ENCODE measurements around the gene ATXN1. TPM values are rescaled to one million over a fixed set of nuclear protein-coding genes. Genes with fewer than 3 reads are reported as not detected.

ATXN1 gene
- total and polyA plus RNA-seq, 2 of the 13 experiments (the other 11 are each of a cell fraction or from before 2014, with no cell fraction given): 20.7 to 39.5 TPM

DNA sequence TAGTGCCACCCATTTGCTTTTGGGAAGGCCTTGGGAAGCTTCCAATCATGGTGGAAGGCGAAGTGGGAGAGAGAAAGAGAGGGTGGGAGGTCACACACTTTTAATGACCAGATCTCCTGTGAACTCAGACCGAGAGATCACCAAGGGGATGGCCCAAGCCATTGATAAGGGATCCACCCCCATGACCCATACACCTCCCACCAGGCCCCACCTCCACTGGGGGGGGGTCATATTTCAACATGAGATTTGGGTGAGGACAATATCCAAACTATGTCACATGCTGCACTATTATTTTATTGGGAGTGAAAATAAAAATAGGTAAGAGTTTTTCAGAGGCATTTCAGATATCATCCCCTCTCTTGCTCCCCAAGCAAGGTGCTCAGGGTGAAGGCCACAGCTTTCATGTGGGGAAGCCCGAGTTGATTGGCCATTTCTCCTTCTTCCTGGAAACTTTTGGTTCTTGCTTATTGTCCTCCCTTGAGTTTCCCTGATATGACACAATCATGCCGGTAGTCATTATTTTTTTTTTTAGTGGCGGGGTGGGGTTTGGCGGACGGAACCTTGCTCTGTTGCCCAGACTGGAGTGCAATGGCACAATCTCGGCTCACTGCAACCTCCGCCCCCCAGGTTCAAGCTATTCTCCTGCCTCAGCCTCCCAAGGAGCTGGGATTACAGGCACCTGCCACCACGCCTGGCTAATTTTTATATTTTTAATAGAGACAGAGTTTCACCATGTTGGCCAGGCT lies 507.7 kb downstream of the ATXN1 start (continued):
- TF ChIP-seq, protein P1, sequence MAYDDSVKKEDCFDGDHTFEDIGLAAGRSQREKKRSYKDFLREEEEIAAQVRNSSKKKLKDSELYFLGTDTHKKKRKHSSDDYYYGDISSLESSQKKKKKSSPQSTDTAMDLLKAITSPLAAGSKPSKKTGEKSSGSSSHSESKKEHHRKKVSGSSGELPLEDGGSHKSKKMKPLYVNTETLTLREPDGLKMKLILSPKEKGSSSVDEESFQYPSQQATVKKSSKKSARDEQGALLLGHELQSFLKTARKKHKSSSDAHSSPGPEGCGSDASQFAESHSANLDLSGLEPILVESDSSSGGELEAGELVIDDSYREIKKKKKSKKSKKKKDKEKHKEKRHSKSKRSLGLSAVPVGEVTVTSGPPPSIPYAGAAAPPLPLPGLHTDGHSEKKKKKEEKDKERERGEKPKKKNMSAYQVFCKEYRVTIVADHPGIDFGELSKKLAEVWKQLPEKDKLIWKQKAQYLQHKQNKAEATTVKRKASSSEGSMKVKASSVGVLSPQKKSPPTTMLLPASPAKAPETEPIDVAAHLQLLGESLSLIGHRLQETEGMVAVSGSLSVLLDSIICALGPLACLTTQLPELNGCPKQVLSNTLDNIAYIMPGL (CRISPR knock-in tag; IDR thresholded peaks at IDR 0.05; ENCODE audit: borderline replicate concordance in 1 of 2, low read depth in 1 of 2): no peak
- TF ChIP-seq, protein P2, sequence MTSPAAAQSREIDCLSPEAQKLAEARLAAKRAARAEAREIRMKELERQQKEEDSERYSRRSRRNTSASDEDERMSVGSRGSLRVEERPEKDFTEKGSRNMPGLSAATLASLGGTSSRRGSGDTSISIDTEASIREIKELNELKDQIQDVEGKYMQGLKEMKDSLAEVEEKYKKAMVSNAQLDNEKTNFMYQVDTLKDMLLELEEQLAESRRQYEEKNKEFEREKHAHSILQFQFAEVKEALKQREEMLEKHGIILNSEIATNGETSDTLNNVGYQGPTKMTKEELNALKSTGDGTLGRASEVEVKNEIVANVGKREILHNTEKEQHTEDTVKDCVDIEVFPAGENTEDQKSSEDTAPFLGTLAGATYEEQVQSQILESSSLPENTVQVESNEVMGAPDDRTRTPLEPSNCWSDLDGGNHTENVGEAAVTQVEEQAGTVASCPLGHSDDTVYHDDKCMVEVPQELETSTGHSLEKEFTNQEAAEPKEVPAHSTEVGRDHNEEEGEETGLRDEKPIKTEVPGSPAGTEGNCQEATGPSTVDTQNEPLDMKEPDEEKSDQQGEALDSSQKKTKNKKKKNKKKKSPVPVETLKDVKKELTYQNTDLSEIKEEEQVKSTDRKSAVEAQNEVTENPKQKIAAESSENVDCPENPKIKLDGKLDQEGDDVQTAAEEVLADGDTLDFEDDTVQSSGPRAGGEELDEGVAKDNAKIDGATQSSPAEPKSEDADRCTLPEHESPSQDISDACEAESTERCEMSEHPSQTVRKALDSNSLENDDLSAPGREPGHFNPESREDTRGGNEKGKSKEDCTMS (CRISPR knock-in tag; conservative IDR thresholded peaks at IDR 0.05): no peak

DNA sequence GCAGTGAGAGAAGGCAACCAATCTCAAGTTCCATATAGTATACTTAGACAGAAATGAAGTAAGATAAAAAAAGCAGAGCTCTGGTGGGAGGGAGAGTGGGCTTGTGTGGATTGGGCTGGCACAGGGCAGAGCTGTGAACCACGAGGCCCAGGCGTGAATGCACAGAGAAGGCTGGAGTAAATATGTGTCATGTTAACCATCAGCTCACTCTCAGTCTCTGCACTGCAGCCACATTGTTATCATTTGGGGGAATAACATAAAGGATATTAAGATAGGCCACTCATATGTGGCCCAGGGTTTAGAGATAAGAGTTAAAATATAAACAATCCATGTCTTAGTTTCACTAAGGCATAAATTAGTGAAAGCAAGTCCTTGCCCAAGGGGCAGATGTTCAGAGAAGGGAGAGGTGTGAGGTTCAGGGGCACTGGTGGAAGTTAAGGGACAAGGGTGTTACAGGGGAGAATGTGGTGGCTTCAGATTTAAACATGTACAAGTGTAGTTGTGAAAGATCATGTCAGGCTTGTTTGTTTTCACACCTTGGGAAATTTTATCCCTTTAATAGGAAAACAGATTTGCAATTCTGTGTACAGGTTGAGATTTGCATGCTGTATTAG lies 508.5 kb downstream of the ATXN1 start:
- CTCF ChIA-PET (ENCODE audit: low intra/inter-chr PET ratio, low total read pairs): no interaction called here
- in situ Hi-C loops (cut with HindIII; ENCODE audit: extremely low pct_ligation_motif_present, low pct_unique_long_range_greater_than_20kb): no loop called here
- no peak overlapping the region for H3K27ac ChIP-seq (ENCODE audit: extremely low read length, insufficient read depth, low read length)
- no peak for FAIRE-seq
- no peaks in the 10 kb centered on the region for H3K36me3 ChIP-seq (replicated peaks in 1 of 2; ENCODE audit: control insufficient read depth in 1 of 2, insufficient read depth in 2 of 2, low read length in 2 of 2)
- H2AFZ ChIP-seq (ENCODE audit: low read length): no peak overlapping the region
- H3K27me3 ChIP-seq (ENCODE audit: control insufficient read depth in 1 of 2, insufficient read depth in 2 of 2, low read length in 2 of 2): peaks cover 0 to 10% of the 10 kb centered on the region in 2 experiments; a peak in 3 of 5 replicates
- BruUV-seq (replicated peaks): no TSS peak
- intact Hi-C loops (cut with micrococcal nuclease; ENCODE audit: unreplicated experiment): no loop called here
- no peak for ATAC-seq
- no peak overlapping the region for H3K9ac ChIP-seq (ENCODE audit: insufficient read depth, low read depth, low read length)
- TF ChIP-seq, protein P3, sequence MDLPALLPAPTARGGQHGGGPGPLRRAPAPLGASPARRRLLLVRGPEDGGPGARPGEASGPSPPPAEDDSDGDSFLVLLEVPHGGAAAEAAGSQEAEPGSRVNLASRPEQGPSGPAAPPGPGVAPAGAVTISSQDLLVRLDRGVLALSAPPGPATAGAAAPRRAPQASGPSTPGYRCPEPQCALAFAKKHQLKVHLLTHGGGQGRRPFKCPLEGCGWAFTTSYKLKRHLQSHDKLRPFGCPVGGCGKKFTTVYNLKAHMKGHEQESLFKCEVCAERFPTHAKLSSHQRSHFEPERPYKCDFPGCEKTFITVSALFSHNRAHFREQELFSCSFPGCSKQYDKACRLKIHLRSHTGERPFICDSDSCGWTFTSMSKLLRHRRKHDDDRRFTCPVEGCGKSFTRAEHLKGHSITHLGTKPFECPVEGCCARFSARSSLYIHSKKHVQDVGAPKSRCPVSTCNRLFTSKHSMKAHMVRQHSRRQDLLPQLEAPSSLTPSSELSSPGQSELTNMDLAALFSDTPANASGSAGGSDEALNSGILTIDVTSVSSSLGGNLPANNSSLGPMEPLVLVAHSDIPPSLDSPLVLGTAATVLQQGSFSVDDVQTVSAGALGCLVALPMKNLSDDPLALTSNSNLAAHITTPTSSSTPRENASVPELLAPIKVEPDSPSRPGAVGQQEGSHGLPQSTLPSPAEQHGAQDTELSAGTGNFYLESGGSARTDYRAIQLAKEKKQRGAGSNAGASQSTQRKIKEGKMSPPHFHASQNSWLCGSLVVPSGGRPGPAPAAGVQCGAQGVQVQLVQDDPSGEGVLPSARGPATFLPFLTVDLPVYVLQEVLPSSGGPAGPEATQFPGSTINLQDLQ (CRISPR knock-in tag; IDR thresholded peaks at IDR 0.05): no peak
- no peak for TF ChIP-seq MIXL1 (CRISPR knock-in tag; IDR thresholded peaks at IDR 0.05)
- no peak for TF ChIP-seq PITX1 (CRISPR knock-in tag; IDR thresholded peaks at IDR 0.05)
- TF ChIP-seq, protein P4, sequence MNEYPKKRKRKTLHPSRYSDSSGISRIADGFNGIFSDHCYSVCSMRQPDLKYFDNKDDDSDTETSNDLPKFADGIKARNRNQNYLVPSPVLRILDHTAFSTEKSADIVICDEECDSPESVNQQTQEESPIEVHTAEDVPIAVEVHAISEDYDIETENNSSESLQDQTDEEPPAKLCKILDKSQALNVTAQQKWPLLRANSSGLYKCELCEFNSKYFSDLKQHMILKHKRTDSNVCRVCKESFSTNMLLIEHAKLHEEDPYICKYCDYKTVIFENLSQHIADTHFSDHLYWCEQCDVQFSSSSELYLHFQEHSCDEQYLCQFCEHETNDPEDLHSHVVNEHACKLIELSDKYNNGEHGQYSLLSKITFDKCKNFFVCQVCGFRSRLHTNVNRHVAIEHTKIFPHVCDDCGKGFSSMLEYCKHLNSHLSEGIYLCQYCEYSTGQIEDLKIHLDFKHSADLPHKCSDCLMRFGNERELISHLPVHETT (CRISPR knock-in tag; conservative IDR thresholded peaks at IDR 0.05): no peak
- TF ChIP-seq, protein P5, sequence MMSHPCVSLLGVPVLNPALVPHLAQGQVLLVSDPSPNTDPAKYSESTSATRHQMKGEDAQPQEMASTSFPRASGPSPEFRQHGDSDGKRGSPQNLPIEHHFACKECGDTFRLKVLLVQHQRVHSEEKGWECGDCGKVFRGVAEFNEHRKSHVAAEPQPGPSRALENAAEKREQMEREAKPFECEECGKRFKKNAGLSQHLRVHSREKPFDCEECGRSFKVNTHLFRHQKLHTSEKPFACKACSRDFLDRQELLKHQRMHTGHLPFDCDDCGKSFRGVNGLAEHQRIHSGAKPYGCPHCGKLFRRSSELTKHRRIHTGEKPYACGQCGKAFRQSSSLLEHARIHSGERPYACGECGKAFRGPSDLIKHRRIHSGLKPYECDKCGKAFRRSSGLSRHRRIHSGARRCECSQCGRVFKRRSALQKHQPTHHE (CRISPR knock-in tag; IDR thresholded peaks at IDR 0.05; ENCODE audit: borderline replicate concordance): no peak
- no peak overlapping the region for H3K4me3 ChIP-seq (replicated peaks in 1 of 3; ENCODE audit: insufficient read depth in 1 of 3, low read depth in 2 of 3, low read length in 3 of 3)
- DNase-seq (ENCODE audit: low spot score): no peak
- POLR2A ChIA-PET: no interaction called here
- H3K9me3 ChIP-seq (ENCODE audit: low read length): no peaks in the 10 kb centered on the region
- no peaks in the 10 kb centered on the region for H3K79me2 ChIP-seq (ENCODE audit: insufficient read depth, low read length)
- no peaks in the 10 kb centered on the region for H3K4me1 ChIP-seq (ENCODE audit: insufficient read depth, low read length)
- 27% methylated on average over 2 of the region's 2 CpGs for WGBS (ENCODE audit: low lambda C conversion rate)
- H3K4me2 ChIP-seq (ENCODE audit: low read depth, low read length): no peak overlapping the region
- H4K20me1 ChIP-seq (ENCODE audit: insufficient read depth, low read length): no peaks in the 10 kb centered on the region
